NT2/D1 (cell line): ENCODE data around the gene SLC35E2B.
"Not testable (repeated sequence)": the region's sequence is repeated elsewhere in the genome, so short reads cannot be mapped to it uniquely, and the experiment has no call there.

ENCODE experiments used
- SUZ12 ChIP-seq: IDR thresholded peaks from 2 replicates; pipeline ENCODE4 v1.6.1; 2011; ENCODE audit not compliant: insufficient read length, insufficient read depth; ENCODE audit errors: extremely low read depth
- ZNF274 ChIP-seq: IDR thresholded peaks from 2 replicates; pipeline ENCODE4 v1.6.1; 2011; ENCODE audit warnings: mild to moderate bottlenecking, low read depth, low read length

DNA sequence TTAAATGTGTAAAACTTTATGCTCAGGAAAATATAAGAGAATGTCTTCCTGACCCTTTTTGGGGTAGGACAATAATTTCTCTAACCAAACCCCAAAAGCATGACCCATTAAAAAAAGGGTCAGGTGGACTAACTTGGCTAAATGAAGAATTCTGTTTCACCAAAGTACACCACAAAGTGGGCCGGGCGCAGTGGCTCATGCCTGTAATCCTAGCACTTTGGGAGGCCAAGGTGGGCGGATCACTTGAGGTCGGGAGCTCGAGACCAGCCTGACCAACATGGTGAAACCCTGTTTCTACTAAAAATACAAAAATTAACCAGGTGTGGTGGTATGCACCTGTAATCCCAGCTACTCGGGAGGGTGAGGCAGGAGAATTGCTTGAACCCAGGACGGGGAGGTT is 3.1 kb downstream of the SLC35E2B start:
- not testable (repeated sequence) for TF ChIP-seq SUZ12, ZNF274
